Liver (tissue), 3 donors: ENCODE measurements around the gene NET1.

Source experiments
- FOXA1 ChIP-seq: IDR thresholded peaks from 2 replicates; pipeline ENCODE4 v1.6.1; 2016; ENCODE audit warnings: antibody characterized with exemption
- HNF4A ChIP-seq, 2 donors: conservative IDR thresholded peaks; 2 replicates each; pipeline ENCODE4 v1.6.1; 2016; ENCODE audit warnings: antibody characterized with exemption in 2 of 2, mild to moderate bottlenecking in 2 of 2
- JUND ChIP-seq, 2 donors: IDR thresholded peaks; 2 replicates each; pipeline ENCODE4 v1.6.1; 2016; ENCODE audit warnings: antibody characterized with exemption in 2 of 2
- YY1 ChIP-seq: IDR thresholded peaks from 2 replicates; pipeline ENCODE4 v1.6.1; 2016; ENCODE audit warnings: antibody characterized with exemption, mild to moderate bottlenecking
- TF ChIP-seq, protein P1 (sequence below): fragments of 150-350 bp; IDR thresholded peaks from 2 replicates; pipeline ENCODE4 v1.5.1; 2017; ENCODE audit warnings: improper control_type of control experiment, low read depth, low read length; ENCODE audit not compliant: missing input control
- TF ChIP-seq, protein P2 (sequence below): IDR thresholded peaks from 2 replicates; pipeline ENCODE4 v1.6.1; 2016; ENCODE audit warnings: antibody characterized with exemption
- TF ChIP-seq, protein P3 (sequence below): IDR thresholded peaks from 2 replicates; pipeline ENCODE4 v1.6.1; 2016; ENCODE audit warnings: antibody characterized with exemption
- donor health status: healthy.
- donor health status: healthy.

DNA sequence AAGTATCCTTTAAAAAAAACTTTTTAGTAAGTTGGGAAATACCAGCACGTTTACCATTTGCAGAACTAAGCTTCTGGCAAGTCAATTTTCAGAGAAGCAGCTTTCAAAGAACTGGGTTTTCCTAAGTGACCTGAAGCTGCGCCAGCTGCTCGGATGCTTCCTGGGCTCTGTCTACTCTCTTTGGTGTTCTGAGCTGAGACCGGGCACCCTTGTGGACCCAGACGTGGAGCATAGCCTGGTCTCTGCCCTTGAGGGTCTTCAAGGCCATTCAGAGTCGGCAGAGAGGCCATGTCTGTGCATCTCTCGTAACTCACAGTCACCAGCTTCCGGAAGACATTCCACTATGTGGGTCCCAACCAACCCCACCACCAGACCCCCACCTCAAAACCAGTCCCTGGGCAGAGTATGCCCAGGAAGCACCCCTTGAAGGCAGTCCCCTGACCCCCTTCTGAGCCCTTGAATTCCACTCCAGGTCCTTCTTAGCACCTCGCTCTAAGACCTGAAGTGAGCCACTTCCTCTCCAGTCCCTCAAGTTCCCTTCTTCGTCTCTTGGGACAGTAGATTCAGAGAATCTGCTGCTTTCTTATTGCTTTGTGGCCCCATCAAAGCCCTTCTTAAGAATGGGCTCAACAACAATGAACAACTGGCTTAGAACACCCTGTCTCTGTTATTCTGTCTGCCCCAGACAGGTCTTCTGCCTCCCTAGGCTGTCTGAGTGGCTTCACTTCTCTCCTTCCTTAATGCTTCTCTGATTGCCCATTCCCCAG lies 78.5 kb downstream of the NET1 start:
- no peak for TF ChIP-seq YY1
- TF ChIP-seq, protein P1, sequence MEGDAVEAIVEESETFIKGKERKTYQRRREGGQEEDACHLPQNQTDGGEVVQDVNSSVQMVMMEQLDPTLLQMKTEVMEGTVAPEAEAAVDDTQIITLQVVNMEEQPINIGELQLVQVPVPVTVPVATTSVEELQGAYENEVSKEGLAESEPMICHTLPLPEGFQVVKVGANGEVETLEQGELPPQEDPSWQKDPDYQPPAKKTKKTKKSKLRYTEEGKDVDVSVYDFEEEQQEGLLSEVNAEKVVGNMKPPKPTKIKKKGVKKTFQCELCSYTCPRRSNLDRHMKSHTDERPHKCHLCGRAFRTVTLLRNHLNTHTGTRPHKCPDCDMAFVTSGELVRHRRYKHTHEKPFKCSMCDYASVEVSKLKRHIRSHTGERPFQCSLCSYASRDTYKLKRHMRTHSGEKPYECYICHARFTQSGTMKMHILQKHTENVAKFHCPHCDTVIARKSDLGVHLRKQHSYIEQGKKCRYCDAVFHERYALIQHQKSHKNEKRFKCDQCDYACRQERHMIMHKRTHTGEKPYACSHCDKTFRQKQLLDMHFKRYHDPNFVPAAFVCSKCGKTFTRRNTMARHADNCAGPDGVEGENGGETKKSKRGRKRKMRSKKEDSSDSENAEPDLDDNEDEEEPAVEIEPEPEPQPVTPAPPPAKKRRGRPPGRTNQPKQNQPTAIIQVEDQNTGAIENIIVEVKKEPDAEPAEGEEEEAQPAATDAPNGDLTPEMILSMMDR, result no peak
- TF ChIP-seq, protein P2, sequence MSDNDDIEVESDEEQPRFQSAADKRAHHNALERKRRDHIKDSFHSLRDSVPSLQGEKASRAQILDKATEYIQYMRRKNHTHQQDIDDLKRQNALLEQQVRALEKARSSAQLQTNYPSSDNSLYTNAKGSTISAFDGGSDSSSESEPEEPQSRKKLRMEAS, result no peak
- TF ChIP-seq HNF4A (conservative IDR thresholded peaks at IDR 0.05), result no peak
- TF ChIP-seq FOXA1, result no peak
- TF ChIP-seq, protein P3, sequence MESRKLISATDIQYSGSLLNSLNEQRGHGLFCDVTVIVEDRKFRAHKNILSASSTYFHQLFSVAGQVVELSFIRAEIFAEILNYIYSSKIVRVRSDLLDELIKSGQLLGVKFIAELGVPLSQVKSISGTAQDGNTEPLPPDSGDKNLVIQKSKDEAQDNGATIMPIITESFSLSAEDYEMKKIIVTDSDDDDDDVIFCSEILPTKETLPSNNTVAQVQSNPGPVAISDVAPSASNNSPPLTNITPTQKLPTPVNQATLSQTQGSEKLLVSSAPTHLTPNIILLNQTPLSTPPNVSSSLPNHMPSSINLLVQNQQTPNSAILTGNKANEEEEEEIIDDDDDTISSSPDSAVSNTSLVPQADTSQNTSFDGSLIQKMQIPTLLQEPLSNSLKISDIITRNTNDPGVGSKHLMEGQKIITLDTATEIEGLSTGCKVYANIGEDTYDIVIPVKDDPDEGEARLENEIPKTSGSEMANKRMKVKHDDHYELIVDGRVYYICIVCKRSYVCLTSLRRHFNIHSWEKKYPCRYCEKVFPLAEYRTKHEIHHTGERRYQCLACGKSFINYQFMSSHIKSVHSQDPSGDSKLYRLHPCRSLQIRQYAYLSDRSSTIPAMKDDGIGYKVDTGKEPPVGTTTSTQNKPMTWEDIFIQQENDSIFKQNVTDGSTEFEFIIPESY, result no peak
- TF ChIP-seq JUND (IDR thresholded peaks at IDR 0.05), result no peak
